ENCODE results near the gene MYBL2.
"Not testable (repeated sequence)": the region's sequence is repeated elsewhere in the genome, so short reads cannot be mapped to it uniquely, and the experiment has no call there.

The MYBL2 gene

DNA sequence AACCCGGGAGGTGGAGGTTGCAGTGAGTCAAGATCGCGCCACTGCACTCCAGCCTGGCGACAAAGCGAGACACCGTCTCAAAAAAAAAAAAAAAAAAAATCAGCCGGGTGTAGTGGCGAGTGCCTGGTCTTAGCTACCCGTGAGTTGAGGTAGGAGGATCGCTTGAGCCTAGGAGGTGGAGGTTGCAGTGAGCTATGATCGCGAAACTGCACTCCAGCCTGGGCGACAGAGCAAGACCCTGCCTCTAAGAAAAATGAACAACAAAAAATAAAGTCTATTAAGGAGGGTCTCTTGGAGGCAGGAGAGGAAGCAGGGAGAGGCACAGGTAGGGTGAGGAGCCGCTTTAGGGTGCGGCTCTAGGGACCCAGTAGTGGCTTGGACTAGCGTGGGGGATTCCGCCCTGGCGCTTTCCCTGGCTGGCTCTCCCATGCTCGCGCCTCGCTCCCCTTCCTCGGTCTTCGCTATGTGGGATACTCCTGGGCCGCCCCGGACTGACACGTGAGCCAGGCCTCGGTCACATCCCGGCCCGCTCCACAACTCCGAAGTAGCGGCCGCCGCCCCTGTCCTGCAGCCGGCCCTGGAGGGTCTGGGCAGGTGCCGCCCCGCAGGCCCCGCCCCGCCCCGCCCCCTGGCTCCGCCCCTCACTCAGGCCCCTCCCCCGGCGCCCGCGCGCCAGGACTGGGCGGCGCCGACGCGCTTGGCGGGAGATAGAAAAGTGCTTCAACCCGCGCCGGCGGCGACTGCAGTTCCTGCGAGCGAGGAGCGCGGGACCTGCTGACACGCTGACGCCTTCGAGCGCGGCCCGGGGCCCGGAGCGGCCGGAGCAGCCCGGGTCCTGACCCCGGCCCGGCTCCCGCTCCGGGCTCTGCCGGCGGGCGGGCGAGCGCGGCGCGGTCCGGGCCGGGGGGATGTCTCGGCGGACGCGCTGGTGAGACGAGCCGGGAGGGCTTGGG lies at the start of gene MYBL2:
Gene MYBL2, plus strand, starts transcription at position 739 of the 953 bp plus-strand sequence. Its CDS starts 170 bp downstream, at position 909.
- DNase-seq (ENCODE audit: low read depth in 3 of 3) = peak; percentile 43 to 61 (median 49)

DNA sequence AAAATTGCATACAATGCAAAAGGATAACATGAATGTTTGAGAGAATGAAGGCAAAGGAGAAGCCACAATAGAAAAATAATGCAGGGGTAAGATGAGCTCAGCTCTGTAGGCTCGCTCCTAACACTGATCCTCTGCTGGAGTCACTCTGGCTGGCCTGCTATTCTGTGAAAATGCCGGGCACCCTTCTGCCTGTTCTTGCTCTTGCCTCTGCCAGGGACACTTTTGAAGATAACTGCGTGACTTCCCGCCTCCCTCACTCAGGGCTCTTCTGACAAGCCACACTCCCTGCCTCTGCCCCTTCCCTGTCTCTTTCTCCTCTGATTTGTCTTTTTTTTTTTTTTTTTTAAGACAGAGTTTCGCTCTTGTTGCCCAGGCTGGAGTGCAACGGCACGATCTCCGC lies 35.3 kb upstream of the MYBL2 start:
- DNase-seq (ENCODE audit: low read depth in 3 of 3) = no peak

DNA sequence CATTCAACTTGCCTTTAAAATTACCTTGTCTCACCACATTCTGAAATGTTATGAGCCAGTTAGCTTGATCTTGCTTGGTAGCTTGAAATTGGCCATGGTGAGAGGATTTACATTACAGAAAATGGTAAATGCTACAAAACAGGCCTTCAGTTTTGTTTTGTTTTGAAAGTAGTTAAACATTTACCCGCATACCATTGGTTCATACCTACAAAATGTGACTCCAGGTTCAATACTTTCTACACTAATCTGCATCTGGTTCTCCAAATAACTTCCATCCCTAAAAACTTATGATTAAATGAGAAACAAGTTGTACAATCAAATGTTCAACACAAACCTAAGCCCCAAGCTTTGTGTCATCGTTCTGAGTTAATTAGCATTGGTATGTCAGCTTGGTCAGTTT lies 30.5 kb upstream of the MYBL2 start:
- no peak for DNase-seq (ENCODE audit: low read depth in 3 of 3)

DNA sequence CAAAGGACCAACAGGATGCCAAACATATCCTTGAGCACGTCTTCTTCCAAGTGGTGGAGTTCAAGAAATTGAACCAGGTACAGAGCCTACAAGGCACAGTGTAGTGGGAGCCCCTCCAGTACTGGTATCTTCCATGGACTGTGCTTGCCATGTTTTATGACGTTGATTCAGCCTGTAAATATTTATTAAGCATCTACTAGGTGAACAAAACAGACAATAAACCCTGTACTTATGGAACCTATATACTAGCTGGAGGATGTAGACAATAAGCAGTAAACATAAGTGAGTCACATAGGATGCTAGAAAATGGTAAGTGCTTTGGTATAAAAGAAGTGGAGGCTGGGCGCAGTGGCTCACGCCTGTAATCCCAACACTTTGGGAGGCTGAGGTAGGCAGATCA lies 24.4 kb upstream of the MYBL2 start:
- no peak for DNase-seq (ENCODE audit: low read depth in 3 of 3)

DNA sequence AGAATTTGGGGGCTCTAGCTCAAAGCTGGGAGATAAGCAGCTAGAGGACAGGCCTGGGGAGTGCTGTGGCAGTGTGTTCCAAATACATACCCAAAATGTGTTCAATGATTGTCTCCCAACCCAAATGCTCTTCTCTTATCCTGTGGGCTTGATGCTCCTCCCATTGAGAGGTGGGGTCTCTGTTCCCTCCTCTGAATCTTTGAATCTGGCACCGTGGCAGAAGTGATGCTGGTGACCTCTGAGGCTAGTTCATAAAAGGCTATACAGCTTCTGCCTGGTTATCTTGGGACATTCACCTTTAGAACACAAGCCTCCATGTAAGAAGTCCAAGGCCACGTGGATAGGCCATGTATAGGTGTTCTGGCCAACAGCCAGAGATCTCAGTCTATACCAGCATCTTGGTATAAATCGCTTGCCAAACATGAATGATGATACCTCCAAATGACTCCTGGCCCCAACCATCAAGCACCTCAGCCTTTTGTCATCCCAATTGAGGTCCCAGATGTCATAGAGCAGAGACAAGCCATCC lies 15.9 kb upstream of the MYBL2 start:
- DNase-seq (ENCODE audit: low read depth in 3 of 3) = no peak

DNA sequence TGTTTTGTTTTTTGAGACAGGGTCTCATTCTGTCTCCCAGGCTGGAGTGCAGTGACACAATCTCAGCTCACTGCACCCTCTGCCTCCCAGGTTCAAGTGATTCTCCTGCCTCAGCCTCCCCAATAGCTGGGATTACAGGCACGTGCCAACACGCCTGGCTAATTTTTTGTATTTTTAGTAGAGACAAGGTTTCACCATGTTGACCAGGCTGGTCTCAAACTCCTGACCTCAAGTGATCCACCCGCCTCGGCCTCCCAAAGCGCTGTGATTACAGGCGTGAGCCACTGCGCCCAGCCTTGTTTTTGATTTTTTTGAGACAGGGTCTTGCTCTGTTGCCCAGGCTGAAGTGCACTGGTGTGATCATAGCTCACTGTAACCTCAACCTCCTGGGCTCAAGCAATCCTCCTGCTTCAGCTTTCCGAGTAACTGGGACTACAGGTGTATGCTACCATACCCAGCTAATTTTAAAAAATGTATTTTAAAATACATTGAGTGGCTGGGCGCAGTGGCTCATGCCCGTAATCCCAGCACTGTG lies 15.2 kb upstream of the MYBL2 start:
- DNase-seq (ENCODE audit: low read depth in 3 of 3) = not testable (repeated sequence)

DNA sequence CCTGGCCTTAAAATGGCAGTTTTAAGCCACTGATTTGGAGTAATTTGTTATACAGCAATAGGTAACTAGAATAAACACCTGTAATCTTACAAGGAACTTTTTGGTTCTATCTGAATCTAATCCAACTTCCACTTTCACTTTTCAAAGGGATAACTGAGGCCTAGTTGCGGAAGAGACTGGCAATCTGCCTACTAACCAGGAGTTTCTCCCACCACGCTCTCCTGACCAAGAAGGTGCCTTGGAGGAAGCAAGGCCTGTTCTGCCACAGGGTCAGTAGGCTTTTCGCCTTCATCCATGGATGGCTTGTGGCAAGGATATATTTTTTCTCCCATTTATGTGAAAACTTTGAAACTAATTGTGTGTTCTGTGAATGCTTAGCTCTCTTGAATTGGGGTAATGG lies 12.9 kb upstream of the MYBL2 start:
- DNase-seq (ENCODE audit: low read depth in 3 of 3) = no peak

DNA sequence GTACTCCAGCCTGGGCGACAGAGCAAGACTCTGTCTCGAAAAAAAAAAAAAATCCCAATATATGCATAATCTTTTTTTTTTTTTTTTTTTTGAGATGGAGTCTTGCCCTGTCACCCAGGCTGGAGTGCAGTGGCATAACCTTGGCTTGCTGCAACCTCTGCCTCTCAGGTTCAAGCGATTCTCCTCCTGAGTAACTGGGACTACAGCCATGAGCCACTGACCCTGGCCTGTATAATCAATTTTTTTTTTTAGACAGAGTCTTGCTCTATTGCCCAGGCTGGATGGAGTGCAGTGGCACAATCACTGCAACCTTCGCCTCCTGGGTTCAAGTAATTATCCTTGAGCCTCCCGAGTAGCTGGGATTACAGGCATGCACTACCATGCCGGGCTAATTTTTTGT lies 11.7 kb upstream of the MYBL2 start:
- DNase-seq (ENCODE audit: low read depth in 3 of 3) = not testable (repeated sequence)

DNA sequence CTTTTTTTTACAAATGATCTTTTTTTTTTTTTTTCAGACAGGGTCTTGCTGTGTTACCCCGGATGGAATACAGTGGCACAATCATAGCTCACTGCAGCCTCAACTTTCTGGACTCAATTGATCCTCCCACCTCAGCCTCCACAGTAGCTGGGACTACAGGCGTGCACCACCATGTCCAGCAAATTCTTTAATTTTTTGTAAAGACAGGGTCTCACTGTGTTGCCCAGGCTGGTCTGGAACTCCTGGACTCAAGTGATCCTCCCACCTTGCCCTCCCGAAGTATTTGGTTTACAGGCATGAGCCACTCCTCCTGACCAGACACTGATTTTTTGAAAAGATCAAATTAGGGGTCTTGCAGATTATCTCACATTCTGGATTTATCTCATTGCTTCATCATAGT lies 11.0 kb upstream of the MYBL2 start:
- DNase-seq (ENCODE audit: low read depth in 3 of 3) = no peak

DNA sequence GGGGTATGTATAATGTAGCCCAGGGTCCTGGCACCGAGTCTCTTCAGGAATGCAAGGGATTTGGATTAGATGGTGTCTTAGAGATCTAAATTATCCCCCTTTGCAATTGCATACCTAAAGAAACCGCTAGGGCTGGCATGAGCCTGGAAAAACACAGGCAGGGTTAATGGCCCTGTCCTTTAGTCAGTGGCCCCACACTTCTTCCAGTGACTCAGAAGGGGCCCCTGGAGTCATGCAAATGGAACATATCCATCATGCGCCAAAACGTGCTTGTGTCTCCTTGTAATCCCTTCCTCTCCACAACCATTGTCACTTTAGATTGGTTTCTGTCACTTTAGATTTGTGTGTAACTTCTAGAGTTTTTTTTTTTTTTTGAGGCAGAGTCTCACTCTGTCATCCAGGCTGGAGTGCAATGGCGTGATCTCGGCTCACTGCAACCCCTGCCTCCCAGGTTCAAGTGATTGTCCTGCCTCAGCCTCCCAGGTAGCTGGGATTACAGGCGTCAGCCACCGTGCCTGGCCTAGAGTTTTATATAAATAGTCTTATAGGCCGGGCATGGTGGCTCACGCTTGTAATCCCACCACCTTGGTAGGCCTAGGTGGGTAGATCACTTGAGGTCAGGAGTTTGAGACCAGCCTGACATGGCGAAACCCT lies 8.7 kb upstream of the MYBL2 start:
- peak; percentile 45 to 69 (median 46) for DNase-seq (ENCODE audit: low read depth in 3 of 3)

DNA sequence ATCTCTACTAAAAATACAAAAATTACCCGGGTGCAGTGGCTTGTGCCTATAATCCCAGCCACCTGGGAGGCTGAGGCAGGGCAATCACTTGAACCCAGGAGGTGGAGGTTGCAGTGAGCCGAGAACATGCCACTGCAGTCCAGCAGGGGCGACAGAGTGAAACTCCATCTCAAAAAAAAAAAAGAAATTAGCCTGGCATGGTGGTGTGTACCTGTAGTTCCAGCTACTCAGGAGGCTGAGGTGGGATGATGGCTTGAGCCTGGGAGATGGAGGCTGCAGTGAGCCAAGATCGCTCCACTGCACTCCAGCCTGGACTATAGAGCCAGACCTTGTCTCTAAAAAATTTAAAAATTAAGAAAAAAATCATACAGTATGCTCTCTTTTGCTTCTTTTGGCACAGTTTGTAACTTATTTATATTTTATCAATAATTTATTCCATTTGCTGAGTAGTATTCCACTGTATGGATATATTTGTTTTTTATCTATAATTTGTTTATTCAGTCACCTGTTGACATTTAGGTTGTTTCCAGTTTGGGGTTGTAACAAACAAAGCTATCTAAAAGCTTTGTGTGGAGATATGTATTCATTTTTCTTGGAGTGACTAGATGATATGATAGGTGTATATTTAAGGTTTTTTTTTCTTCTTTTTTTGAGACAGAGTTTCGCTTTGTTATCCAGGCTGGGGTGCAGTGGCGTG lies 8.0 kb upstream of the MYBL2 start:
- DNase-seq (ENCODE audit: low read depth in 3 of 3) = no peak

DNA sequence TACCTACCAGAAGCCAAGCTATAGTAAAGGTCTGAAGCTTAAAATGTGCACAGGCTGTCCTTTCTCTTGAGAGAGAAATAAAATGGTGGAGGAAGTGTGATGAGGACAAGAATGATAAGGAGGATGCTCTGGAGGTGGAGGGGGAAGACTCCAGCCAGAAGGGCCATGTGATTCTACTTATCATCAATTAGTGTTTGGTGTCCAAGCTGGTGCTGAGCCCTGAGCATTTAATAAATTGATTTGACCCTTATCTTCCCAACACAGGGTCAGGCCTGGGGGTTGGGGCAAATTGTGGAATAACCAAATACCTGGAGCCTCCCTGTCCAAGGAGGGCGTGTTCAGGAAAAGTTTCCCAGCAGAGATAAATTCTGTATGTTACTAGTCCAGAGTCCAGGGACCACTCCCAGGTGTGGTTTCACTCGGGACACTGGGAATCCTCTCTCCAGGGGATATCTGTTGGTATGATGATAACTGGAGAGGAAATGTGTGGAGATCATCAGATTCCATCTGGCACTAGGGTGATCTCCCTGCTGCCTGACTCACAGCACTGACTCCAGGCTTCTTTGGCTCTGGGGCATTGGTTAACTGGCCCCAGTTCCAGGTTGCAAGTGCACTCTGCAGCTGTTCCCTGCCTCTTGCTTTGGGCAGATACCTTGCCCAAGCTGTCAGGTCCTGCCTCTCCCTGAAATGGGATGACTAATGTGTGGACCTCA lies 3.8 kb upstream of the MYBL2 start:
- DNase-seq (ENCODE audit: low read depth in 3 of 3) = no peak

DNA sequence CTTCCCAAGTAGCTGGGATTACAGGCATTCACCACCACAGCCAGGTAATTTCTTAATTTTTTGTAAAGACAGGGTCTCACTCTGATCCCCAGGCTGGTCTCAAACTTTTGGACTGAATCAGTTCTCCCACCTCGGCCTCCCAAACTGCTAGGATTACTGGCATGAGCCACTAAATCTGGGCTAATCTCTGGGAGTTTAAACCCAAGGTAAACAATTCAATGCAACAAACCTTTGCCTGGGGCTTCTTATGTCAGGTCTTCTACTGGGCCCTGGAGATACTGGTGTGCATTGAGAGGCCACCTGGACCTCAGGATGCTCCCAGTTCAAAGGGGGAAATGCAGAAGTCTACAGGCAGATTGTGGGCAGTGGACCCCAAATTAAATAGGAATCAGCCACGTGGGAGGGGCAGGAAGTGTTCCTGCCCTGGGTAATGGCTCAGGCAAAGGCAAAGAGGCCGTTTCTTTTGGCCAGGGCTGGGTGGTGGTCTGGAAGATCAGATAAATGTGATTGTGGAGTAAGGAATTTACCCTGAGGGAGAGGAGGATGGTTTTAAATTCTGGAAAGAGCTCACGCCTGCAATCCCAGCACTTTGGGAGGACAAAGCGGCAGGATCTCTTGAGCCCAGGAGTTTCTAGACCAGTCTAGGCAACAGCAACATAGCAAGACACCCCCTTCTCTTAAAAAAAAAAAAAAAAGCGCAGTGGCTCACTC lies 1.3 kb upstream of the MYBL2 start:
- DNase-seq (ENCODE audit: low read depth in 3 of 3) = no peak

DNA sequence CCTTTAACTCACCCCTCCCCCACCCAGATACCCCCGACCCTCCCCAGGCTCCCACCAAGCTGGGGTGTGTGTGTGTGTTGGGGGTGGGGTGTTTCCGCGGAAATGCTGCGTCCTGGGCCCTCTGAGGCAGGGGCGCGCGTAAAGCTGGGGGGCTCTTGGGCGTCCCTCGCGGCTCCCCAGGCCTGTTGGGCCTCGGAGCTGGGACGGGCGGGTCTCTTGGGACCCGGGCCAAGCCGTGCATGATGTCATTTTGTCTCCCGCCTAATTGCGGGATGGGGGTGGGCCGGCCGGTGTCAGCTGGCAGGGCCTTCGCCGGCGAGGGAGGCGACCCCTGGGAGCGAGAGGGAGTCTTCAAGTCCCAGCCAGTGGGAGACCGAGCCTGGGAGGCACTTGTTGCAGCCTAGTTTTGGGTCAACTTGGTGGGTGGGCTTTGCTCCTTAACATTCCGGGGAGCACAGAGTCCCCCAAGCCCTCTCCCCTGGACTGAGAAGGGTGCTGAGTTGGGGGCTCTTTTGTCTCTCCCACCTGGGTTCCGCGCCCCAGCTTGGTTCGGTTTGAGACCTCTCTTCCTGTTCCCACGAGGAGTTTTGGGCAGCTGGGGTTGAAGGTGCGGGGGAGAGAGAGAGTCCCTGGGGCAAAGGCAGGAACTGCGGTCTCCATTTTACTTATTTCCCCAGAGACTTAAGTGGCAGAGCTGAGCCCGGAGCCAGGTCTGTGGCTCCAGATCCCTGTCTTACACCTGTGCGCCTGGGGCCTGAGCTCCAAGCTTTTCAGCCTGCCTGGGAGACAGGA lies 623 bp downstream of the MYBL2 start:
- DNase-seq (ENCODE audit: low read depth in 3 of 3) = no peak

DNA sequence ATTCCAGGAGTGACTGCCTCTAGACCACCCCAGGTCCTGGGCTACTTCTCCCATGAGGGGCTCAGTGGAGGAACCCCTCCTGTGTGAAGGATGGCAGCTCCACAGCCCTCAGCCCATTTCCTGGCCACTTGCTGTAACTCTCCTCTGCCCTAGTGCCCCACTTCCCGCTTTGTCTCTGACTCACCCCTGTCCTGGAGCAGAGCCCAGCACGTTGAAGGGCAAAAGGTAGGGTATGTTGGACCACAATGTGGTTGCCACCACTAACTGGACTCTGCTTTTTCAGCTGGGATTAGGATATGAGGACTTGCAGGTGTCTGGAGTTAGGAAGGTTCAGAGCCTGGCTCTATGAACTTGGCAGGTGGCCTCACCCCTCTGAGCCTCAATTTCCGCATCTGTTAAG lies 2.4 kb downstream of the MYBL2 start:
- DNase-seq (ENCODE audit: low read depth in 3 of 3) = no peak

DNA sequence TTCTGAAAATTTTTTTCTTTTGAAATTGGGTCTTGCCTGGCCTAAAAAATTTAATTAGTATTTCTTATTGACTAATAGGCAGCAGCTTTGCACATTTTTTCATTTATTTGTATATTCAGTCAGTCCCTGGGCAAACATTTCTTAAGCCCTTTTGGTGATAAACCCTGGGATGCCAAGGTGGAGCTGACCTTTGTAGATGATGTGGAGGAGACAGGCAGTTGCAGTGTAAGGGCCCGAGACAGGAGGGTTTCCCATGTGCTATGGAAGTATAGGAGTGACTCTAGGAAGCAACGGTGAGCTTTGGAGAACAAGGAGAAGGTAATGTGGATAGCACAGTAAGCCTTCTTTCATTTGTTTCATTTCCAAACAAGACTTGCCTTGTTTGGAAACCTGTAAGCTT lies 3.5 kb downstream of the MYBL2 start:
- DNase-seq (ENCODE audit: low read depth in 3 of 3) = no peak

DNA sequence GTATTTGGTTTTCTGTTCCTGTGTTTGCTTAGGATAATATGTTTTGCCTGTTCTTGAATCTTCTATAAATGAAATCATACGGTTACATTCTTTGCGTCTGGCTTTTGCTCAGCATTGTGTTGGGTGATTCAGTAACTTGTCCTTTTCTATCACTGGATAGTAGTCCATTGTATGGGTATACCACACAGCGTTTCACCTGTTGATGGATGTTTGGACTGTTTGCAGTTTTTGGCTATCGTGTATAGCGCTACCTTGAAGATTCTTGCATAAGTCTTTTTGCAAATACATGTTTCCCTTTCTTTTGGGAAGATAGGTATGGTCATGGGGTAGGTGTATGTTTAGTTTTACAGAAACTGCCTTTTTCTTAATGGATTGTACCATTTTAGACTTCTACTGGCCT lies 9.5 kb downstream of the MYBL2 start:
- DNase-seq (ENCODE audit: low read depth in 3 of 3) = no peak

DNA sequence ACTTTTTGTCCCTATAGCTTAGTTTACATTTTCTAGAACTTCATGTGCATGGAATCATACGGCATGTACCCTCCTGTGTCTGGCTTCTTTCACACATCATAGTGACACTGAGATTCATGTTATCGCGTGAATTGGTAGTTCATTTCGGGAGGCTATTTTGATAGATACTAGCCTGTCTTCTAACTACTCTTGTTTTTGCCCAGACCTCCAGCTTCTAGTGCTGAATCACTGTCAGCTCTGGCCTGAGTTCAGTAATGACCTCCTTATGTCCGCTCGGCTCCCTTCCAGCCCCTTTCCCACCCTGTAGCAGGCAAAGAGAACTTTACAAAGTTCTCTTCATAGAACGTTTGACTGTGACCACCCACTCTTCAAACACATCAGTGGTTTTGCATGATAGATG lies 14.1 kb downstream of the MYBL2 start:
- DNase-seq (ENCODE audit: low read depth in 3 of 3) = no peak

DNA sequence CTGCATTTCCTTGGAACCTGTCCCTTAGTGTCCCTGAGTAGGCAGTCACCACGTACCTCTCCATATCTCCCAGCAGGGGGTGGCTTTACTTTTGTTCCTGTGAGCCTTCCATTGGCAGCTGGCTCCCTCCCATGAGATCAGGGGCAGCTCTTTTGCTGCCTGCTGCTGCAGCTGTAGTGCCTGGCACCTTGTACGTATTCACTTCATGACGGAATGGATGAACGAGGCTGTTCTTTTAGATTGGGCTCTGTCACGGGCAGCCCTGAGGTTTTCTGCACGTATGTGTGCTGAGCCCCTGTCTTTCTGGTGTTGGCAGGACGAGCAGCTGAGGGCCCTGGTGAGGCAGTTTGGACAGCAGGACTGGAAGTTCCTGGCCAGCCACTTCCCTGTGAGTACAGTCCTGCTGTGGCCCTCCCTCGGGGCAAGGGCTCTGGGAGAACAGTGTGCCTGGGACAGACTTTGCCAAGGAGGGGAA lies 14.6 kb downstream of the MYBL2 start:
- no peak for DNase-seq (ENCODE audit: low read depth in 3 of 3)

DNA sequence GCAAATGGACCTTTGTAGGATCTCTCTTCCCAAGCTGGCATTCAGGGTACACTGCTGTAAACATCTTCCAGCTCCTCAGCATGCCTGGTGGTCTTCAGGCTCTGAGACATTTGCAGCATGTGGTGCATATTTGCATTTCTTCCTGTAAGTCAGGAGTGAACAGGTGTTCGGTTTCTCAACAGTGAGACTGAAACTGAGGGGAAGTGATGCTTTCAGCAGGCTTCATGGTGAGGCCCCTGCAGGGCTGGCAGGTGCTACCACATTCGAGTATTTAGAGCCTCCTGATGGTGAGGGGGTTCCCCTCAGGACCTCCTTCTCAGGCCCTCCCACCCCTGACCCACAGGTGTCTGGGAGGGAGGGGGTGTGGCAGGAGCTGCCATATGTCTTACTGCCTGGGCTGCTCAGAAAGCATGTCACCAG lies 15.1 kb downstream of the MYBL2 start:
- DNase-seq (ENCODE audit: low read depth in 3 of 3) = no peak
